Activated T-cell treated with anti-CD3 and anti-CD28 coated beads, Interleukin-2, amount 50 U/mL, for 72 hours (primary cell): ENCODE data around the gene IL13. TPM values are rescaled to one million over a fixed set of nuclear protein-coding genes. Genes with fewer than 3 reads are reported as not detected.

ENCODE experiments used
- ATAC-seq, 2 donors: fragments of 150-1000 bp; cut with Tn5 transposase; replicated peaks in 1 of 2; 2 replicates each; pipeline ENCODE4 v1.10.0; 2021; ENCODE audit warnings: moderate library complexity in 2 of 2, mild to moderate bottlenecking in 1 of 2
- DNase-seq, 2 donors: peaks; one replicate each; pipeline ENCODE4 v3.0.0; 2021 to 2022; ENCODE audit warnings: mixed read lengths in 1 of 2
- H3K27ac Mint-ChIP-seq: one replicate; pipeline ENCODE4 v1.8.0; 2022; ENCODE audit warnings: mild to moderate bottlenecking, moderate library complexity, mixed read lengths
- H3K27me3 Mint-ChIP-seq: one replicate; pipeline ENCODE4 v1.8.0; 2022; ENCODE audit warnings: low read depth, mixed read lengths
- H3K36me3 Mint-ChIP-seq, 2 donors: one replicate each; pipeline ENCODE4 v1.8.0; 2022; ENCODE audit warnings: mixed read lengths in 2 of 2, mild to moderate bottlenecking in 1 of 2; ENCODE audit not compliant: insufficient read depth in 2 of 2
- H3K4me1 Mint-ChIP-seq: one replicate; pipeline ENCODE4 v1.8.0; 2022; ENCODE audit warnings: low read depth, mixed read lengths
- H3K4me3 Mint-ChIP-seq, 2 donors: one replicate each; pipeline ENCODE4 v1.8.0; 2022; ENCODE audit warnings: mild to moderate bottlenecking in 2 of 2, mixed read lengths in 2 of 2, moderate library complexity in 2 of 2
- H3K9me3 Mint-ChIP-seq, 2 donors: one replicate each; pipeline ENCODE4 v1.8.0; 2022; ENCODE audit warnings: mixed read lengths in 2 of 2
- total RNA-seq, 2 donors: library from RNA; stranded (reverse); gene quantifications; one replicate each; pipeline ENCODE4 v1.2.3, GENCODE V29; 2022

IL13 gene
- total RNA-seq, 2 donors from 2014 or later: 8.0 to 16.3 TPM

GRCh38 chr5:132668706-132669454 is 10.9 kb downstream of the IL13 start:
- ATAC-seq (no peak), DNase-seq (no peak)
- Mint-ChIP-seq H3K9me3 (peaks cover 0 to 2% of the 10 kb centered on the region in 2 donors), H3K27ac (no peak overlapping the region), H3K4me3 (no peak overlapping the region), H3K36me3 (no peaks in the 10 kb centered on the region), H3K27me3 (peaks cover 9% of the 10 kb centered on the region), H3K4me1 (peaks cover 30% of the 10 kb centered on the region)

GRCh38 chr5:132669455-132669820 is 11.5 kb downstream of the IL13 start:
- Mint-ChIP-seq H3K9me3 (peaks cover 0 to 2% of the 10 kb centered on the region in 2 donors), H3K27me3 (peaks cover 9% of the 10 kb centered on the region), H3K36me3 (no peaks in the 10 kb centered on the region)

GRCh38 chr5:132669966-132670882 is 12.3 kb downstream of the IL13 start:
- no peak for ATAC-seq
- Mint-ChIP-seq H3K9me3 (peaks cover 0 to 2% of the 10 kb centered on the region in 2 donors), H3K4me1 (peaks cover 35% of the 10 kb centered on the region), H3K4me3 (no peak overlapping the region), H3K27me3 (peaks cover 9% of the 10 kb centered on the region), H3K27ac (no peak overlapping the region), H3K36me3 (peaks cover 0 to 2% of the 10 kb centered on the region in 2 donors)
- DNase-seq: no peak

More at GRCh38 chr5:132669455-132669820, 11.5 kb downstream of the IL13 start:
- no peak overlapping the region for H3K4me3 Mint-ChIP-seq
- peaks cover 30% of the 10 kb centered on the region for H3K4me1 Mint-ChIP-seq
- no peak for DNase-seq
- ATAC-seq: no peak
- H3K27ac Mint-ChIP-seq: no peak overlapping the region

- H3K4me1 Mint-ChIP-seq: peaks cover 42% of the 10 kb centered on the region
- no peak for DNase-seq
- H3K27ac Mint-ChIP-seq: no peak overlapping the region
- H3K4me3 Mint-ChIP-seq: no peak overlapping the region
- H3K36me3 Mint-ChIP-seq: peaks cover 0 to 3% of the 10 kb centered on the region in 2 donors
- H3K9me3 Mint-ChIP-seq: peaks cover 0 to 2% of the 10 kb centered on the region in 2 donors
- ATAC-seq: no peak
- peaks cover 9% of the 10 kb centered on the region for H3K27me3 Mint-ChIP-seq
These were observed 13.0 kb downstream of the IL13 start for GRCh38 chr5:132671000-132671399.

- no peak for ATAC-seq
- DNase-seq: no peak
- Mint-ChIP-seq H3K27ac (no peak overlapping the region), H3K4me3 (peak overlapping the region in 1 of 2 donors; percentile 63), H3K36me3 (peaks cover 0 to 3% of the 10 kb centered on the region in 2 donors), H3K4me1 (peaks cover 42% of the 10 kb centered on the region), H3K27me3 (peaks cover 4% of the 10 kb centered on the region), H3K9me3 (peaks cover 0 to 2% of the 10 kb centered on the region in 2 donors)
These were observed 15.5 kb downstream of the IL13 start for GRCh38 chr5:132673488-132673887.

GRCh38 chr5:132673939-132674630 is 16.1 kb downstream of the IL13 start, which contains the start of gene IL4:
IL4 (plus strand) TSS chr5:132673989; CDS start chr5:132674051, 62 bp downstream.
- Mint-ChIP-seq H3K27me3 (peaks cover 4% of the 10 kb centered on the region), H3K27ac (peak within 1 kb of the TSS; percentile 85), H3K9me3 (peaks cover 0 to 2% of the 10 kb centered on the region in 2 donors), H3K4me3 (peak within 1 kb of the TSS; percentile 63 to 85), H3K36me3 (peaks cover 0 to 3% of the 10 kb centered on the region in 2 donors), H3K4me1 (peaks cover 42% of the 10 kb centered on the region)
- peak; percentile 23 to 28 for ATAC-seq
- DNase-seq: no peak

GRCh38 chr5:132674671-132675506 is 16.9 kb downstream of the IL13 start:
- H3K4me3 Mint-ChIP-seq: peak overlapping the region; percentile 63 to 85
- H3K4me1 Mint-ChIP-seq: peaks cover 42% of the 10 kb centered on the region
- peaks cover 4% of the 10 kb centered on the region for H3K27me3 Mint-ChIP-seq
- H3K36me3 Mint-ChIP-seq: peaks cover 0 to 3% of the 10 kb centered on the region in 2 donors
- H3K27ac Mint-ChIP-seq: peak overlapping the region; percentile 85
- H3K9me3 Mint-ChIP-seq: peaks cover 0 to 2% of the 10 kb centered on the region in 2 donors
- DNase-seq (peak; percentile 33 to 35), ATAC-seq (peak; percentile 78 to 82)

- ATAC-seq: peak in 1 of 2 donors; percentile 29
- H3K4me3 Mint-ChIP-seq: no peak overlapping the region
These were observed 18.1 kb downstream of the IL13 start for GRCh38 chr5:132675936-132676689.

GRCh38 chr5:132677191-132677590 is 19.2 kb downstream of the IL13 start:
- peaks cover 0 to 3% of the 10 kb centered on the region in 2 donors for H3K36me3 Mint-ChIP-seq
- H3K9me3 Mint-ChIP-seq: no peaks in the 10 kb centered on the region
- H3K4me3 Mint-ChIP-seq: no peak overlapping the region
- no peak for DNase-seq
- no peak overlapping the region for H3K27ac Mint-ChIP-seq
- ATAC-seq: no peak
- H3K27me3 Mint-ChIP-seq: no peaks in the 10 kb centered on the region
- peaks cover 42% of the 10 kb centered on the region for H3K4me1 Mint-ChIP-seq

More at GRCh38 chr5:132675936-132676689, 18.1 kb downstream of the IL13 start:
- DNase-seq: peak in 1 of 2 donors; percentile 19
- peaks cover 0 to under 1% of the 10 kb centered on the region in 2 donors for H3K9me3 Mint-ChIP-seq
- H3K4me1 Mint-ChIP-seq: peaks cover 42% of the 10 kb centered on the region
- no peaks in the 10 kb centered on the region for H3K27me3 Mint-ChIP-seq
- no peak overlapping the region for H3K27ac Mint-ChIP-seq
- H3K36me3 Mint-ChIP-seq: peaks cover 0 to 3% of the 10 kb centered on the region in 2 donors

- no peaks in the 10 kb centered on the region for H3K27me3 Mint-ChIP-seq
These were observed 19.9 kb downstream of the IL13 start for GRCh38 chr5:132677682-132678400.

GRCh38 chr5:132678735-132679134 is 20.8 kb downstream of the IL13 start:
- Mint-ChIP-seq H3K4me1 (peaks cover 32% of the 10 kb centered on the region), H3K9me3 (no peaks in the 10 kb centered on the region), H3K36me3 (peaks cover 0 to 3% of the 10 kb centered on the region in 2 donors), H3K27me3 (no peaks in the 10 kb centered on the region), H3K4me3 (no peak overlapping the region), H3K27ac (no peak overlapping the region)
- ATAC-seq: no peak
- no peak for DNase-seq

More at GRCh38 chr5:132677682-132678400, 19.9 kb downstream of the IL13 start:
- ATAC-seq (no peak), DNase-seq (no peak)
- Mint-ChIP-seq H3K36me3 (peaks cover 0 to 3% of the 10 kb centered on the region in 2 donors), H3K27ac (no peak overlapping the region), H3K4me1 (peaks cover 41% of the 10 kb centered on the region), H3K4me3 (no peak overlapping the region), H3K9me3 (no peaks in the 10 kb centered on the region)
